Muscle of back (tissue), 11 donors: ENCODE data around the gene GNAT1. TPM values are rescaled to one million over a fixed set of nuclear protein-coding genes. Genes with fewer than 3 reads are reported as not detected.

Experiments
- DNase-seq, 3 donors: peaks; one replicate each; pipeline versions ENCODE4 v3.0.0 to v3.0.0-alpha.2; 2013
- polyA plus RNA-seq, 10 donors: library from polyadenylated mRNA; unstranded; fragments of 120-200 nt; gene quantifications; one replicate each; pipeline ENCODE4 v1.2.1, GENCODE V29; 2013; ENCODE audit not compliant: insufficient read length in 10 of 10

Gene GNAT1
- polyA plus RNA-seq, 10 donors, result 0.31 TPM; not detected in 9

DNA sequence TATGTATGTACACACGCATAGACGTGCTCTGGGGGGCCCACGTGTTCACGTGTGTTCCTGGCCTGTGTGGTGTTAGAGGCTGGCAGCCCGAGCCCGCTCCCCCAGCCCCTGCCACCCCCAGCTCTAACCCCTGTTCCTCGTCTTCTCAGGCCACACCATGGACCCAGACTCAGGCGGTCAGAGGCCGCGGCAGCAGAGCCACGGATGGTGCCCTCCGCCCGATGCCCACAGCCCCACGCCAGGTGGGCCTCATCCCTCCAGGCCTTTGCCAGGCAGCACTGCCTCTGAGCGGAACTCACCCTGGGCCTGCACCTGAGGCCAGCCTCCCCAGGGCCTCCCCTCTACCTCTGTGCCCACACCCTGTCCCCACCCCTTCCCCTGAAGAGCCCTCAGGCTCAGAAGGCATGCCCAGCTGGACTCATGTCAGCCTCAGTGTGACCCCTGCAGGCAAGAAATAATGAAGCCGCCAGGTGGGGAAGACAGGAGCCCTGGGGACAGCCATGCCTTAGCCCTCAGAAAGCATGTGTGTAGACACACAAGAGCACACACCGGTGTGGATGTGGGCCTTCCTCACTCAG is 16.4 kb upstream of the GNAT1 start:
- DNase-seq, result no peak

DNA sequence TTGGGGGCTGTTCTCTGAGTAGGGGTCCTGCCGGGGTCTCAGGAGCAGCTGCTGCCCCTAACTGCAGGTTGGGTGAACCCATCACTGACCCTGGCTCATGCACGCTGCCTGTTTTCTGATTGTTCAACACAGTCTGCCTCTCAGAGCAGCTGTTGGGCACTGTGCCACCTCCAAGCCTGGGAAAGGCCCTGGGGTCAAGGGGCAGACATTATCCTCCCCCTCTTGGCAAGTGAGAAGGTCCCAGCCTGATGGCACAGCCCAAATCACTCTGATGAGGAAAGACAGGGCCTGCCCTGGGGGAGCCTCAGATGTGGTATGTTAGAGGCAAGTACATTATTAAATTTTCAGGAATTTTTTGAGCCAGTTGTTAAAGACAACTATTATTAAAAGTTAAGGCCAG is 14.1 kb upstream of the GNAT1 start:
- DNase-seq, result no peak

DNA sequence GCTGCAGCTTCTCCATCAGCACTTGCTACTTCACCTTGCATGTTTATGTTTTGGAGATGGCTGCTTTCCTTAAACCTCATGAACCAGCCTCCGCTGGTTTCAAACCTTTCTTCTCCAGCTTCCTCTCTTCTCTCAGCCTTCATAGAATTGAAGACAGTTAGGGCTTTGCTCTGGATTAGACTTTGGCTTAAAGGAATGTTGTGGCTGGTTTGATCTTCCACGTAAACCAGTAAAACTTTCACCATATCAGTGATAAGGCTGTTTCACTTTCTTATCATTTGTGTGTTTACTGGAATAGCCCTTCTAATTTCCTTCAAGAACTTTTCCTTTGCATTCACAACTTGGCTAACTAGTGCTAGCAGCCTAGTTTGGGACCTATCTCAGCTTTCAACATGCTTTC is 11.7 kb upstream of the GNAT1 start:
- no peak for DNase-seq

DNA sequence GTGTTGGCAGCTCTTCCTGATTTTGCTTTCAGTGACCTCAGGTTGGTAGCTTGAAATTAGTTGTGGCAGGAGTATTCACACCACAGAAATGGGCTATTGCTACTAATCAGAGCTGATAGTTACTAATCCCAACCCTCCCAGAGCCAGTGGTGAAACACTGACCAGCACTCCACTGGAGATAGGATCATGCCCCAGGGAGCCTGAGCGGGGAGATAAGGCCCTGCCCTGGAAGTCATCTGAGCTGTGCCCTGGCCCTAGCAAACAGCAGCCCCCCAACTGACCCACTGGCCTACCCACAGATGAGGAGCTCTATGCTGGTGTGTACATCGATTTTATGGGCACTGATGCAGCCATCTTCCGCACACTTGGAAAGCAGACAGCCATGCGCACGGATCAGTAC is 9.4 kb upstream of the GNAT1 start:
- no peak for DNase-seq

DNA sequence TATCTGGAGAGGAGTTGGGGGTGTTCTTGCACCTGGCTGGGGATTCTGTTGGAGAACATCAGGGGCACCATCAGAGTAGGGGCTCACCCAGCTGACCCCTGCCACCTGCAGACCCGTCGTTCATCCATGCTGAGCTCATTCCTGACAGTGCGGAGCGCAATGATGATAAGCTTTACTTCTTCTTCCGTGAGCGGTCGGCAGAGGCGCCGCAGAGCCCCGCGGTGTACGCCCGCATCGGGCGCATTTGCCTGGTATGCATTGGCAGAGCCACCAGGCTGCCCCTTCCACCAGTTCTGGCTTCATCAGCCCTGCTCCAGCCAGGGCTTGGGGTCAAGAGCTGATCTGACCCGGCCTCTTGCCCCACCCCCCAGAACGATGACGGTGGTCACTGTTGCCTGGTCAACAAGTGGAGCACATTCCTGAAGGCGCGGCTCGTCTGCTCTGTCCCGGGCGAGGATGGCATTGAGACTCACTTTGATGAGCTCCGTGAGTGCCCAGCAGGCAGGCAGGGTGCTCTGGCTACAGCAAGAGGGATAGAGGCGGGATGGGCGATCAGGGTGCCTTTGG is 8.8 kb upstream of the GNAT1 start:
- DNase-seq, result no peak

DNA sequence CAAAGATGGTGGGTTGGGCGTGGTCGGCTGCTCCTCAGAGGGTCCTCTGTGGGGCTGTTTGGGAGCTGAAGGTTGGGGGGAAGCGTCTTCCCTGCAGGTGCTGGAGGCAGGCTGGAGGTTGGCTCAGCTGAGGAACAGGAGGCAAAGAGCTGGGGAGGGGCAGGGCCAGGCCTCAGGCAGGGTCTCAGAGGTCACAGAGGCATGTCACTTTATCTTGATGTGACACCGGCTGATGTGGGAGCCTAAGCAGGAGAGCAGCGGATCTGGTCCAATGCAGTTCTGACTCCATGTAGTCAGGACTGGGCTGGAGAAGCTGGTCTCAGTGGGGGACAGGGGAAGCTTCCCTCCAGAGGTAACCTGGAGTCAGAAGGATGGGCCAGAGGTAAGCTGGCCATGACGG is 7.7 kb upstream of the GNAT1 start:
- no peak for DNase-seq

DNA sequence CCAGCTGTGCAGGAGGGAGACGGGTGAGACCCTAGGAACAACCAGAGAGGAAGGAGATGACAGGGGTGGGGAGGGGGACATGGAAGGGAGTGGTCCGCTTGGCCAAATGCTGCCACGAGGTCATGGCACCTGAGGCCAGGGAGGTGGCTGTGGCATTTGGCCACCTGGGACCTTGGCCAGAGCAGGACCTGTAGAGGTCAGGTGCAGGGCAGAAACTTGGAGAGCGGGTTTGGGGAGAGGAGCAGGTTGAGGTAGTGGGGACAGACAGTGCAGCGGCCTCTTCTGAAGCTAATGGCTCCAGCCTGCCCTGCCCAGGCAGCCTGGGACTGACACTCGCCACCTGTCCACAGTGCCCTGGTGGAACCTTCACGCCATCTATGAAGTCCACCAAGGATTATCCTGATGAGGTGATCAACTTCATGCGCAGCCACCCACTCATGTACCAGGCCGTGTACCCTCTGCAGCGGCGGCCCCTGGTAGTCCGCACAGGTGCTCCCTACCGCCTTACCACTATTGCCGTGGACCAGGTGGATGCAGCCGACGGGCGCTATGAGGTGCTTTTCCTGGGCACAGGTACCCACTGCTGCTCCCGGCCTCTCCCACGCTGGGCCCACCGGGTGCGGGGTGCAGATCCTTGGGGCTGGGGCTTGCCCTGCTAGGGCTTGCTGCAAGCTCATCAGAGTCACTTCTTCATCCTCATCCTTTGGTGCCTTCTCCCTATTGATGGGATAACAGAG is 7.0 kb upstream of the GNAT1 start:
- DNase-seq, result no peak

DNA sequence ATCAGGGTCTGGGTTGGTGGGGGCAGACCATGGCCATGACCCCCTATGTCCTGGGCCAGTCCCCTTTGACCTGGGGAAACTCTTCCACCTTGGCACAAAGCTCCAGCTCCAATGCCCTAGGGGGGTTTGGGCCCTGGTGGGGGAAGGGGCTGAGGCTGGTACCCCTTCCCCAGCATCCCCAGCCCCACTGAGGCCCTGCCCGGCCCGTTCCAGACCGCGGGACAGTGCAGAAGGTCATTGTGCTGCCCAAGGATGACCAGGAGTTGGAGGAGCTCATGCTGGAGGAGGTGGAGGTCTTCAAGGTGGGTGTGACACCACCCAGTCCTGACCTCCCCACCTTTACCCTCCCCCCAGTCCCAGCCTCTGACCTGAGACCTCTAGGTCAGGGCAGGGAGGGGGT is 6.2 kb upstream of the GNAT1 start:
- DNase-seq, result no peak

DNA sequence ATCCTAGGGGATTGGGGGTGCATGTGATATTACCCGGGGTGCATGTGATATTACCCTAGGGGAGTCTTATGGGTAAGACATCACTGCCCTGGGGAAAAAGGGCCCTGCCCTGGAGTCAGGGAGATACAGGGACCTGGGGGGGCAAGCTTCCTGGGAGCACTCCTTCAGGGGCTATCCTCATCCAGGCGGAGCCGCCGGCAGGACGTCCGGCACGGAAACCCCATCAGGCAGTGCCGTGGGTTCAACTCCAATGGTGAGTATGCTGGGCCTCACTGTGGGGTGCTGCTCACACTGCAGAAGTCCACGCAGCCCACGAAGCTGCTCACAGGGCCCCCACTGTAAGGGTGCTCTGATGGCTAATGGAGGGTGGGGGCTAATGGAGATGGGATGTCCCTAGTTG is 5.3 kb upstream of the GNAT1 start:
- no peak for DNase-seq

DNA sequence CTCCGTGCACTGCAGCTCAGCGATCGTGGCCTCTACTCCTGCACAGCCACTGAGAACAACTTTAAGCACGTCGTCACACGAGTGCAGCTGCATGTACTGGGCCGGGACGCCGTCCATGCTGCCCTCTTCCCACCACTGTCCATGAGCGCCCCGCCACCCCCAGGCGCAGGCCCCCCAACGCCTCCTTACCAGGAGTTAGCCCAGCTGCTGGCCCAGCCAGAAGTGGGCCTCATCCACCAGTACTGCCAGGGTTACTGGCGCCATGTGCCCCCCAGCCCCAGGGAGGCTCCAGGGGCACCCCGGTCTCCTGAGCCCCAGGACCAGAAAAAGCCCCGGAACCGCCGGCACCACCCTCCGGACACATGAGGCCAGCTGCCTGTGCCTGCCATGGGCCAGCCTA is 3.7 kb upstream of the GNAT1 start:
- no peak for DNase-seq

DNA sequence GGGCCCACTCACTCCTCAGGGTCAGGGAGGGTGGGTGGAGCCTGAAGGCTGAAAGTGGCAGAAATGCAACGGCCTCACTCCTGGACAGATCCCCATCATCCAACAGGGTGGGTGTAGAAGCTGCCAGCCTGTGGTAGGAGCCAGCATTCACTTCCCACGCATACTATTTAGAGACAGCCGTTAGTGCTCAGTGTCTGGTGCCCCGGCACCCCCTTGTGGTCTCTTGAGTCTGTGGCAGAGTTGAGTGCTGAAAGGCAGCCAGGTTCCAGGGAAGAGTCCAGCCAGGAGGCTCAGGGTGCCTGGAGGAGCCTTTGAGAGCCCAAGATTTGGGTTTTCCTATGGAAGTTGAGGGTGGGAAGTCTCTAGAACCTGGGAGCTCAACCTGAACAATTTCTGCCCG is 2.1 kb upstream of the GNAT1 start:
- DNase-seq, result peak; percentile 62 to 86 (median 75)

DNA sequence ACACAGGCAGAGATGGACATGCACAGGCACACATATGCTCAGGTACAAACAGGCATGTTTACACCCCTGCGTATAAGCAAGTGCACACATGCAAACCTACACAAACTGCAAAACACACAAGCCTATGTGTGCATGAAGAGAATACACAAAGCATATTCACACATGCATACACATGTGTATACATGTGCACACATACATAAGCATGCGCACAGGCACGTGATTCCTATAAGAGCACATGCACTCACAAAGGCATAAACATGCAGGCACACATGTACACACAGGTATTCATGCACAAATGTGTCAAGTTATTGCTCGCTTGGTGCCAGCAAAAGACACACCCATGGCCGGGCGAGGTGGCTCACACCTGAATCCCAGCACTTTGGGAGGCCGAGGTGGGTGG is 1.4 kb upstream of the GNAT1 start:
- DNase-seq, result no peak

DNA sequence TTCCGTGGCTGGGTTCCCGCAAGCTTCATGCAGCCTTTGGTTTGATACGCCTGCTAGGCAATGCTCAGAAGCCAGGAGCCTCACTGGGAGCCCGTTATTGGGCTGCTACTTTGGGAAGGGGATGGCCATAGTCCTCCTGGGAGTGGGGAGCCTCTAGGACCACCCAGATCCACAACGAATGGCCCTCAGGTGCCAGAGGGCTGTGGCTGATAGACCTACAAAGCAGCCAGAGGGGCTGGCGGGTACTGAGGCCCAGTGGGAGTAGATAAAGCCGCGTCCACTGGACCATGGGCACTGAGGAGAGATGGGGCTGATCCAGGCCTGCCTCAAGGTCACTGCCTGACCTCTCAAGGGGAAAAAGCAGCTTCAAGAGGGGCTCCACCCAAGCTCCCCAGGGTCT is 714 bp downstream of the GNAT1 start:
- no peak for DNase-seq

DNA sequence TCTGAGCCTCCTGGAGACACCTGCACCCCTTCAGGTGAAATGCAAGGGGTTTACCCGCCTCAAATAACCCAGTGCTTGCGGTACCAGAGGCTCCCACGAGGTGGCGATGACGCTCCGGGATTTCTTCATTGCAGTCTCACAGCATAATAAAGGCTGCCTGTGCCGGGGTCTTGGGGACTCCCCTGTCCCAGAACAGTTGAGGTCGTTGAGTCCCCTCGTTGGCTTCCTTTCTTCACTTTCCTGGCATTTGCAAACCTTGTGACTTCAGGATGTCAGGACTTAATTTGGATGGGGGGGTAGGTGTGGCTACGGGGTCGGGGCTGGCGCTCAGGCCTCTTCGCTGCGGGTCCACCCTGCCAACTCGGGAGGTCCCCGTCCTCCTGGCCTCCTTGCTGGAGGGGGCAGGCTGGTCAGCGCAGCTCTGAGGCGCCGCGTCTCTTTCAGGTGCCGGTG is 1.3 kb downstream of the GNAT1 start:
- peak; percentile 44 to 76 (median 70) for DNase-seq

DNA sequence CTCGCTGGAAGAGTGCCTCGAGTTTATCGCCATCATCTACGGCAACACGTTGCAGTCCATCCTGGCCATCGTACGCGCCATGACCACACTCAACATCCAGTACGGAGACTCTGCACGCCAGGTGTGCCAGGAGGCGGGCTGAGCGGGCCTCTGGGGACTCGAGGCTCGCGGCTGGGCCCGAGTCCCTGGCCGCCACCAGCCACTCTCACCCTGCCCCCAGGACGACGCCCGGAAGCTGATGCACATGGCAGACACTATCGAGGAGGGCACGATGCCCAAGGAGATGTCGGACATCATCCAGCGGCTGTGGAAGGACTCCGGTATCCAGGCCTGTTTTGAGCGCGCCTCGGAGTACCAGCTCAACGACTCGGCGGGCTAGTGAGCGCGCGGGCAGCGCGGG is 1.9 kb downstream of the GNAT1 start:
- DNase-seq, result no peak

DNA sequence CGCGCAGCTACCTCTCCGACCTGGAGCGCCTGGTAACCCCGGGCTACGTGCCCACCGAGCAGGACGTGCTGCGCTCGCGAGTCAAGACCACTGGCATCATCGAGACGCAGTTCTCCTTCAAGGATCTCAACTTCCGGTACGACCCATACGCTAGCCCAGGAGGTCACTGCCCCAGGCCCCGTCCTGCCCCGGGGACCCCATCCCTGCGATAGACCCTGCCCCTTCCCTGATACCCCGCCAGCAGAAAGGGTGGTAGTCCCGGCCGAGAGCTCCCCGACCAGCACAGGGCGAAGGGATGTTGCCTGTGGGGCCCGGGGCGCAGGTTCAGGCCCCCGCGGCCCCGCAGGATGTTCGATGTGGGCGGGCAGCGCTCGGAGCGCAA is 2.3 kb downstream of the GNAT1 start:
- DNase-seq, result no peak

DNA sequence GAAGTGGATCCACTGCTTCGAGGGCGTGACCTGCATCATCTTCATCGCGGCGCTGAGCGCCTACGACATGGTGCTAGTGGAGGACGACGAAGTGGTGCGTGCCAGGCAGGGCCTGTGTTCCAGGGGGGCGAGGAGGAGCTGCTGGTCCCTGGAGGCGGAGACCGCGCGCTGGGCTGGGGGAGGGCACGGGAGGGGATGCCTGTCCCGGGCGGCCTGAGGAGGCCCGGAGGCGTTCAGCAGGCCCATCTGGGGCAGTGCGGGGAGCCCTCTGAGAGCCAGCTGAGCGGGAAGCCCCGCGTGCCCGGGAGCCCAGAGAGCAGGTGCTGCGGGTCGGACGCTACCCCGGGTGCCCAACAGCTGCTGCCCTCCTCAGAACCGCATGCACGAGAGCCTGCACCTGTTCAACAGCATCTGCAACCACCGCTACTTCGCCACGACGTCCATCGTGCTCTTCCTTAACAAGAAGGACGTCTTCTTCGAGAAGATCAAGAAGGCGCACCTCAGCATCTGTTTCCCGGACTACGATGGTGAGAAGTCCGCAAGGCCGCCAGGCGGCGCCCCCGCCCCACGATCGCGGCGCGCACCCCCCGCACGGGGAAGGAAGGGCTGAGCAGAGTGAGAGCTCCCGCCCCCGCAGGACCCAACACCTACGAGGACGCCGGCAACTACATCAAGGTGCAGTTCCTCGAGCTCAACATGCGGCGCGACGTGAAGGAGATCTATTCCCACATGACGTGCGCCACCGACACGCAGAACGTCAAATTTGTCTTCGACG is 2.9 kb downstream of the GNAT1 start:
- peak; percentile 34 to 80 (median 59) for DNase-seq

DNA sequence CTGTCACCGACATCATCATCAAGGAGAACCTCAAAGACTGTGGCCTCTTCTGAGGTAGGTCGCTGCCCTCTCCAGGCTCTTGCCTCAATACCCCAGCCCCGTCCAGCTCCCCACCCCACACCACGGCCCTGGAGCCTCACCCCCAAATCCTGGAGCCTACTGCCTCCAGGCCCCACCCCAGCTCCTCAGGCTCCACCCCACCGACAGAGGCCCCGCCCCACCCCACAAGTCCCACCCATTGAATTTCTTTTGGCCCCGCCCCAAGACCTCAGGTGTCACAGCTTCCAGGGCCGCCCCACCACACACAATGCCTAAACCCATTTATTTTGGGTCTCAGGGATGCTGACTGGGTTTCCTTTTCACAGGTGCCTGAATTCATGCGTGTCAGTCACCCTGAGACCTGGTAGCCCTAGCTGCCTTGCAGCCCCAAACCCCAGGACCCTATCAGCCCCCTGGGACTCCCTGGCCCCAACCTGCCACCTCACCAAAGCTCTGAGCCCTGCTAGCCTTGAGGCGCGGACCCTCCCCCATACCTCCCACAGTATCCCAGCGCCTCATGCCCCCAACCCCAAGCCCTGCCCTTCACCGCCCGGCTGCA is 3.6 kb downstream of the GNAT1 start:
- no peak for DNase-seq

DNA sequence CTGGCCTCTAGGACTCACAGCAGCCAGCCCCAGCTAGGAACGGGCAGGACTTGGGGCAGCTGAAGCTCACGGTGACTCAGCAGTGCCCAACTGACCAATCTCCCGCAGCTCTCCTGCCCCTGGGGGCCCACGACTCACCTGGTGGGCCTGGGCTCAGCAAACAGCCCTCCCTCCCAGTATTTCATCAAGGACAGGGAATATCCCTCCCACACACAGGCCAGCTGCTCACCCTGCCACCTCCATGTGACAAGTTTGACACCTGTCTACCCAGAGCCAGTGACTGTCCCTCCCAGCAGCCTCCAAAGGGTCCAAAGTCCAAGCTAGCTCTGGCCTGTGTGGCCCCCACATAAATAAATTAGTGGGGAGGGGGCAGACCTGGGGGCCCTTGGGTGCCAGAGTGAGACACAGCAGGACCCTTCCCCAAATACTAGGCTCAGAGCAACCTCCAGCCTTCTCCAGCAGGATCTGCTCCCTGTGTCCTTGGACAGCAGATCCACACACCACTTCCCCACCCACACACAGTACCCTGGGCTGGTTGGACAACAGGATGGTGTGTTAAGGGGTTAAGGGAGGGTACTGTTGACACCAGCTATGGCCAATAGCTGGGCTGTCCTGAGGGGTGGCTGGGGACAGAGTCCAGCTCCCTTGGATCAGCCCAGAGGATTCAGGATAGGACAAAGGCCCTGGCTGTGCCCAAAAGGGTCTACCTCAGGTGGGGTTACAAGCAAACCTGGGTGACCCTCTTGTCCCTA is 4.3 kb downstream of the GNAT1 start:
- no peak for DNase-seq

DNA sequence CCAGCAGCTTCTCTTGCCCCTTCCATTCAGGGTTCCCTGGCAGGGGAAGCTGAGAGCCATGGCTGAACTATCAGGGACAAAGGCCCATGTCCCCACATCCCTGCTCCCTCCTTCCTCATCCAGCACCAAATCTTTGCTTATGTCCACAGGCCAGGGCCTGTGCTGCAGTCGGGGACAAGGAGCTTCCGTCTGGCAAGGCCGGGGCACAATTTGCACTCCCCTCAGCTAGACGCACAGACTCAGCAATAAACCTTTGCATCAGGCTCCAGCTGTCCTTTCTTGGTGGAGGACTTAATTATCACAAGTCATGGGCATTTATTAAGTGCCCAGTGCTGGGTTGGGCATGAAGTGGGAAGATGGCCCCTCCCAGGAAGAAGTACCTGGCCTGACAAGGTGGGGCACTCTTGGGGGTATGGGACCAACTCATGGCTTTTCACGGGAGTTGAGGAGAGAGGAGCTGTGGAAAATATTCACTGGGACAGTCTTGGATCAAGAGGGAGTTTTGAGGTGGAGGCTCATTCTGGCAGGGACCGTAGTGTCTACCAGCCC is 4.9 kb downstream of the GNAT1 start:
- no peak for DNase-seq

DNA sequence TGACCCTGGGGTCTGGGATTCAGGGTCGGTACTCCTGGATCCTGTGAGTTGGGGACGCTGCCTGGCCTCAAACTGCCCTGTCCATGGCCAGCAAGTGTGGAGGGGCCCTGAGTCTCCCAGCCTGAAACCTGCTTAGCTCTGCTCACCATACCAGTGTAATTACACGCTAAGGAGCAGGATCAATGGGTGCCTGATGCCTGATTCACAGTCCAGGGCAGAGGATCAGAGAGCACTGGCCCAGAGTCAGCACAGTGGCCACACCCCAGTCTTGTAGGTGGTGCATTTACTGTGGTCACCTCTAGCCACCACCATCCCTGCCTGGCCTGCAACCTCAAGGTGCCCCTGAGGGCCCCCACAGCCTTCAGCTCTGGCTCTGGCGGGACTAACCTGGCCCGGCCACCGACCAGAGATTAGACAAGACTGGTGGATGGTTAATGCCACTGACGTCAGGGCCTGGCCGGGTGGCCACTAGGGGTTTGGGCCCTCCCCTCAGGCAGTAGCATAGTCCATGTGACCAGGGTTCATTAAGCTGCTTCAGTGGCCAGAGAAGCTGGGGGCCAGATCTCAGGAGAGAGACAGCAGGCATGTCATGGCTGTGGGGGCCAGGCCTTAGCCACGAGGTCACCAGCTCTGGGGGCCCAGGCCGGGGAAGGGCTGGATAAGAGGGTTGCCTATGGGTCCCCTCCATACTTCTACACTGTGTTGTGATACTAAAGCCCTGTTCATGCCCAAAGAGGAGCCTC is 10.3 kb downstream of the GNAT1 start:
- no peak for DNase-seq
